Endodermal cell (in vitro differentiated cells): ENCODE results near the gene PDE4D. TPM values are rescaled to one million over a fixed set of nuclear protein-coding genes. Genes with fewer than 3 reads are reported as not detected.

Experiments used
- DNase-seq: peaks from one replicate; pipeline ENCODE4 v3.0.0-alpha.2; 2017
- H3K27ac ChIP-seq: 2 replicates; pipeline ENCODE4 v1.5.1; 2013; ENCODE audit warnings: mild to moderate bottlenecking, low read depth, low read length, moderate library complexity
- H3K27me3 ChIP-seq: 2 replicates; pipeline ENCODE4 v1.6.1; 2013; ENCODE audit warnings: mild to moderate bottlenecking, low read length, moderate library complexity; ENCODE audit not compliant: insufficient read depth, control insufficient read depth, poor library complexity, severe bottlenecking
- H3K36me3 ChIP-seq: 2 replicates; pipeline ENCODE4 v1.7.0; 2013; ENCODE audit warnings: mild to moderate bottlenecking, low read length, moderate library complexity; ENCODE audit not compliant: control insufficient read depth, insufficient read depth
- H3K4me1 ChIP-seq: one replicate; pipeline ENCODE4 v1.7.0; 2013; ENCODE audit warnings: low read length; ENCODE audit not compliant: control insufficient read depth, insufficient read depth
- H3K4me3 ChIP-seq: 2 replicates; pipeline ENCODE4 v1.5.1; 2013; ENCODE audit warnings: mild to moderate bottlenecking, low read length, moderate library complexity
- H3K9ac ChIP-seq: 2 replicates; pipeline ENCODE4 v1.6.1; 2013; ENCODE audit warnings: mild to moderate bottlenecking, low read length, moderate library complexity; ENCODE audit not compliant: poor library complexity, severe bottlenecking; ENCODE audit errors: extremely low read depth
- H3K9me3 ChIP-seq: 2 replicates; pipeline ENCODE4 v1.6.1; 2013; ENCODE audit warnings: mild to moderate bottlenecking, low read length, moderate library complexity; ENCODE audit not compliant: control insufficient read depth
- H3K27ac Mint-ChIP-seq: 2 replicates; pipeline ENCODE4 v1.8.0; 2020; ENCODE audit warnings: mixed read lengths
- H3K27me3 Mint-ChIP-seq: 2 replicates; pipeline ENCODE4 v1.8.0; 2021; ENCODE audit warnings: mild to moderate bottlenecking, mixed read lengths; ENCODE audit not compliant: insufficient read depth
- H3K36me3 Mint-ChIP-seq: 2 replicates; pipeline ENCODE4 v1.8.0; 2020; ENCODE audit warnings: low read depth, mixed read lengths
- H3K4me1 Mint-ChIP-seq: 2 replicates; pipeline ENCODE4 v1.8.0; 2020; ENCODE audit warnings: mixed read lengths
- H3K4me3 Mint-ChIP-seq: 2 replicates; pipeline ENCODE4 v1.8.0; 2020; ENCODE audit warnings: mild to moderate bottlenecking, moderate library complexity, mixed read lengths
- H3K9me3 Mint-ChIP-seq: 2 replicates; pipeline ENCODE4 v1.8.0; 2020; ENCODE audit warnings: mild to moderate bottlenecking, mixed read lengths
- CTCF ChIP-seq: fragments of 200-600 bp; sonication (generic); conservative IDR thresholded peaks from 2 replicates; pipeline ENCODE4 v1.5.0; 2021; ENCODE audit warnings: antibody characterized with exemption, mild to moderate bottlenecking
- WGBS, 2 experiments: methylation state at CpG; one replicate each; pipeline versions ENCODE4 v1.1.5 to v1.1.7; 2013; ENCODE audit warnings: missing lambda C conversion rate in 2 of 2, mixed read lengths in 1 of 2; ENCODE audit not compliant: insufficient coverage in 1 of 2, insufficient read length in 1 of 2; 5-methylcytosine and 5-hydroxymethylcytosine counted together
- total RNA-seq, 2 donors: library from RNA; stranded (reverse); fragmentation: NEBNext Ultra II Directional in 1 of 2; extraction: Animal tissue kit (Norgen Biotek cat#: 25700) in 1 of 2; gene quantifications; 2 replicates in 1 of 2; 3 replicates in 1 of 2; pipeline ENCODE4 v1.2.1, GENCODE V29; 2021

The PDE4D gene
- total RNA-seq, 2 donors from 2014 or later, result 9.2 to 11.4 TPM

- Histone ChIP-seq H3K4me3 (no peak overlapping the region), H3K27ac (no peak overlapping the region), H3K9ac (no peak overlapping the region), H3K27me3 (no peaks in the 10 kb centered on the region), H3K9me3 (no peaks in the 10 kb centered on the region), H3K36me3 (no peaks in the 10 kb centered on the region), H3K4me1 (no peaks in the 10 kb centered on the region)
- Mint-ChIP-seq H3K4me1 (peaks cover 6% of the 10 kb centered on the region), H3K4me3 (no peak overlapping the region), H3K9me3 (no peaks in the 10 kb centered on the region), H3K36me3 (no peaks in the 10 kb centered on the region), H3K27me3 (no peaks in the 10 kb centered on the region), H3K27ac (no peak overlapping the region)
- TF ChIP-seq CTCF, result no peak
- WGBS, 2 experiments, result 92 to 98% methylated on average over 2 of the region's 2 CpGs
- no peak for DNase-seq
These were observed 566.9 kb downstream of the PDE4D start for GRCh38 chr5:59326596-59326995.

- H3K4me1 Mint-ChIP-seq, result peaks cover 6% of the 10 kb centered on the region
- no peaks in the 10 kb centered on the region for H3K36me3 Mint-ChIP-seq
- Histone ChIP-seq H3K9ac (no peak overlapping the region), H3K27ac (no peak overlapping the region), H3K9me3 (no peaks in the 10 kb centered on the region), H3K36me3 (no peaks in the 10 kb centered on the region), H3K4me3 (no peak overlapping the region), H3K27me3 (no peaks in the 10 kb centered on the region), H3K4me1 (no peaks in the 10 kb centered on the region)
- no peak for TF ChIP-seq CTCF
- no peaks in the 10 kb centered on the region for H3K27me3 Mint-ChIP-seq
- H3K9me3 Mint-ChIP-seq, result no peaks in the 10 kb centered on the region
- no peak for DNase-seq
- H3K27ac Mint-ChIP-seq, result no peak overlapping the region
- H3K4me3 Mint-ChIP-seq, result no peak overlapping the region
- WGBS, 2 experiments, result 95% methylated on average over 2 of the region's 2 CpGs; no CpG with 5 or more reads in 1 of the 2 experiments
These were observed 568.5 kb downstream of the PDE4D start for GRCh38 chr5:59325070-59325469.

GRCh38 chr5:59322894-59323293 is 570.6 kb downstream of the PDE4D start:
- Histone ChIP-seq H3K4me3 (no peak overlapping the region), H3K36me3 (no peaks in the 10 kb centered on the region), H3K27ac (no peak overlapping the region), H3K4me1 (no peaks in the 10 kb centered on the region), H3K9me3 (no peaks in the 10 kb centered on the region), H3K9ac (no peak overlapping the region), H3K27me3 (no peaks in the 10 kb centered on the region)
- Mint-ChIP-seq H3K27ac (no peak overlapping the region), H3K36me3 (no peaks in the 10 kb centered on the region), H3K27me3 (no peaks in the 10 kb centered on the region), H3K4me1 (peaks cover 6% of the 10 kb centered on the region), H3K9me3 (no peaks in the 10 kb centered on the region), H3K4me3 (no peak overlapping the region)
- no peak for TF ChIP-seq CTCF
- no peak for DNase-seq
- 91 to 96% methylated on average over 1 to 2 of the region's 2 CpGs for WGBS, 2 experiments
